GM21390 (cell line): ENCODE data around the gene ASB16.
"Not testable (repeated sequence)": the region's sequence is repeated elsewhere in the genome, so short reads cannot be mapped to it uniquely, and the experiment has no call there.

Experiments
- ATAC-seq: cut with Tn5 transposase; IDR thresholded peaks from one replicate; pipeline ENCODE4 v1.9.1; 2021; ENCODE audit not compliant: unreplicated experiment

The ASB16 gene

DNA sequence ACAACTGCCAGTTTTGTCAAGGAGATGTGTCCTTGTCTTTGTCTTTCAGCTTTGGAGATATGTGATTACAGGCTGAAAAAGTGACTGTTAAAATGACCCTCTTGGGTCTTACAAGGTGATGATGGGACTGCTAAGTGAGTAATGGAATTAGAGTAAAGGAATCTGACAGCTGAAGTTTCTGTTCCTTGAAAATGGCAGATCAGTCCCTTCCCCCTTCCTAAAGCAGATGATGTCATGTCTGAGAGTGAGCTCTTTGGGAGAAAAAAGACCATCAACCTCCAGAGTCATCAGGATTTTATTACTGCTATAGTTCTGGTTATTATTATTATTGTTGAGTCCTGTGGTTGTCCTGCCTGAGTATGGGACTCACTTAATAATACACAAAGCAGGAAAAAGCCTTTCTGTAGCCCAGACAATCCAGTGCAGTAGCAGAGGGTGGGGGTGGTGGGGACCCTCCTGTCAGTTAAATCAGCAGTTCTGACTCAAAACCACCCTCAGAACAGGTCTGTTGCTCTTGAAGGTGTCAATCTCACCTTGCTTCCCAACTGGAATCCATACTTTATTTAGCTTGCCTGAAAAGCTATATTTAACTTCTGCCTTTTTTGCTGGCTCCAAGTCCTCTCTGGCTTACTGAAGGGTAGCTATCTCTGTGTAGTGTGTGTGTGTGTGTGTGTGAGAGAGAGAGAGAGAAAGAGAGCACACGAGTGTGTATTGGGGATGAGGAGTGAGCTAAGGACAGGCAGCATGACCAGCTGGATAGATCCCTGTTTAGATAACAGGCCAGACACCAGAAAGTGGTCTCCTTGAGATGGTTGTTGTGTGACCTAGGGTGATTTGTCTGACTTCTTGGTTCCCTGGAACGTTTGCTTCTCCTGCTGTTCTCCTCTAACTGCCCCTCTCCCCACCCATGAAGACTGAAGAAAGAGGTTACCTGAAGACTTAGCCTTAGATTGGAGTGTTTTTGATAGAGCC, 23.8 kb upstream of the ASB16 start:
- no peak for ATAC-seq

DNA sequence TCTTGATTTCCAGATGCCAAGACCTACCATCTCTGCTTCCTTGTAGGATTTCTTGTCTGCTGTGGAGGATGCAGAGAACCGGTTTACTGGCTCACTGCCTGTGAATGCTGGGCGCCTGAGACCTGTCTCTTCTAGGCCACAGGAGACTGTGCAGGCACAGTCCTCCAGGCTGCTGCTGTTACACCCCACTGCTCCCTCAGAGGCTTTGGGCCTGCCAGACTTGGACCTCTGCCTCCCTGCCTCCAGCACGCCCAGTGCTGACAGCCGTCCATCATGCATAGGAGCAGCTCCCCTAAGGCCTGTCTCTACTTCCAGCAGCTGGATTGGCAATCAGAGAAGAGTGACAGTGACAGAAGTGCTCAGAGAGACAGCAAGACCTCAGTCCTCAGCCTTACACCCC, 22.7 kb upstream of the ASB16 start:
- no peak for ATAC-seq

DNA sequence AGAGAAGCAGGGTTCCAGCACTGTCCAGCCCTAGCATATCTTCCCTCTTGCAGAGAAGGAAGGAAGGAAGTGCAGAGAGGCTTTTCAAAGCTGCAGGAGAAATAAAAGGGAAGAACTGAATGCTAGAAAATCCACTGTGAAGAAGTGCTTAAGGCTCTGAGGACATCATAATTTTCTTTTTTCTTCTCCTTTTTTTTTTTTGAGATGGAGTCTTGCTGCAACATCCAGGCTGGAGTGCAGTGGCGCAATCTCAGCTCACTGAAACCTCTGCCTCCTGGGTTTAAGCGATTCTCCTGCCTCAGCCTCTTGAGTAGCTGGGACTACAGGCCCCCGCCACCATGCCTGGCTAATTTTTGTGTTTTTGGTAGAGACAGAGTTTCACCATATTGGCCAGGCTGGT, 21.4 kb upstream of the ASB16 start:
- ATAC-seq: not testable (repeated sequence)

DNA sequence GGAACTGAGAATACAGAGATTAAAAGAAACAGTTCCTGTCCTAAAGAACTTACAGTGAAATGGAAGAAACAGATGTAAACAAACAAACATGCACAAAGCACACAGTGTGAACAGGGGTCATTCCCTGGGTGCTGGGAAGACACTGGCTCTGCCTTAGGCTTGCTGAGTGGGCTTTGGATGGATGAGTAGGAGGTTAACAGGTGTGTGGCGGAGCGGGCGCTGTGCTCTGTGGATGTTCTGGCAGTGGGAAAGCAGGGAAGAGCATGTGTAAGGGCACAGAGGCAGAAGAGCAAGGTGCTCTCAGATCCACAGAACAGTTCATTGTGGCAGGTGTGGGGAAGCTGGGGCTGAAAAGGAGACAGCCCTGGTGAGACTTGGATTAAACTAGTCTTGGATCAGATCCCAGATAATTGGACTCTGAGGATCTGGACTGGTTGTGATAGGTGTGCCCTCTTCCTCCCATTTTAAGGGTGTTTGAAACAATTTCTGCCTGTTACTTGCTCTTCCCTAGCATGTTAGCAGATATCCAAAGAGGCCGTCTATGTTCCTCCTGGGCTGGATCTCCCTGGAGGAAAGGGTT, 20.7 kb upstream of the ASB16 start:
- no peak for ATAC-seq

DNA sequence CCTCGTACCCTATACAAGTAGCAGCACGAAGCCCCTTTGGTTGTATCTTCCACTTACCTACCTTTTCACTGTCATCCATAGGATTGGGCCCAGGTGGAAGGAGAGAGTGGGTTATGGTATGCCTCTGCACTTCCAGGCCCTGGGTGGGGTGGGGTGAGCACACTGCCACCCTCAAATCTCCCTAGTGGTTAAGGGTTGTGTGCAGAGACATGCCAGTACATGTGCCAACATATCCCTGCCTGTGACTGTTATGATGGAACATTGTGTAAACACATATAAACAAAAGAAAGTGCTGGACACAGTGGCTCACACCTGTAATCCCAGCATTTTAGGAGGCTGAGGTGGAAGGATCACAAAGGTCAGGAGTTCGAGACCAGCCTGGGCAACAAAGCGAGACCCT, 17.6 kb upstream of the ASB16 start:
- ATAC-seq: no peak

DNA sequence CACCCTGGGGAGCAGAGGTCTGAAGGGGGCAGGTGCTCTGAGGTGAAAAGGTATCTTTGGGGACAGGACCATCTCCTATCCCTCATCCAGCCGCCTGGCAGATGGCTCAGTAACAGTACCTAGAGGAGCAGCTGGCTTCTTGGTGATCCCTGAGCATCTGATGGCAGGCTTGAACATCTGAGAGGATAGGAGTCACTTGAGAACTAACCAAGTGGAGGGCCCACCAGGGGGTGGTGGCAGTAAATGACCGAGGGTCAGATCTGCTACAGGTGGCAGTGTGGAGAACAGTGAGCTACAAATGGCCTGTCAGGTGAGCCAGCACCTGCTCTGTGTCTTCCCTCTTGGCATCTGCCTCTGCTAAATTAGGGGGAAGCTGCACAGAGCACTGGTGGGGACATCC, 15.0 kb upstream of the ASB16 start:
- ATAC-seq: no peak

DNA sequence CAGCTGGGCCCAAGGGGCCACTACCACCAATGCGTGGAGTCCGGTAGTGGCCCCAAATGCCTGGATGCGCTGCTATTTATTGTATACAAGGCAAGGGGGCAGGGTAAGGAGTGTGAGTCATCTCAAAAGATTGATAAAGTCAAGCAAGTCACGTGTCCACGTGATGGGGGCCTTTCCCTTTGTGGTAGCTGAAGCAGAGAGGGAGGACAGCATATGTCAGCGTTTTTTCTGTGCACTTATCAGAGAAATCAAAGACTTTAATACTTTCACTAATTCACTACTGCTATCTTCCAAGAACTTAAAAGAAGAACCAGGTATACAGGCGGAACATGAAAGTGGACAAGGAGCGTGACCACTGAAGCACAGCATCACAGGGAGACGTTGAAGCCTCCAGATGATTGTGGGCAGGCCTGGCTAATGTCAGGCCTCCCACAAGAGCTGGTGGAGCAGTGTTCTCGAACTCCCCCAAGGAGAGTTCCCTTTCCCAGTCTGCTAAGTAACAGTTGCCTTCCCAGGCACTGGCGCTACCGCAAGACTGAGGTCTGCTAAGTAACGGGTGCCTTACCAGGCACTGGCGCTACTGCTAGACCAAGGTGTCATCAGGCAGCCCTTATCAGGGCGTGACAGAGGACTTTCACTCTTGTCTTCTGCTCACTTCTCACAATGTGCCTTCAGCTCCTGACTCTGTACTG, 10.8 kb upstream of the ASB16 start:
- no peak for ATAC-seq

DNA sequence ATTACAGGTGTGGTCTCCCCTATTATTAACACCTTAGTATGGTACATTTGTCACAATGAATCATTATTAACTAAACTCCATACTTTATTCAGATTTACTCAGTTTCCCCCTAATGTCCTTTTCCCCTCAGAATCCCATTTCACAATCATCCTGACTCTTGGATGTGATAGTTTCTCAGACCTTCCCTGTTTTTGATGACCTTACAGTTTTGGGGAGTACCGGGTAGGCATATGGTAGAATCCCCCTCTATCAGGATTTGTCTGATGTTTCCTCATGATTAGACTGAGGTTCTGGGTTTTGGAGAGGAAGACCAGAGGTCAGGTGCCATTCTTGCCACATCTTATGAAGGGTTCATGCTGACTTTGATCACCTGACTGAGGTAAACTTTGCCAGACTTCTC, 6.0 kb upstream of the ASB16 start:
- no peak for ATAC-seq

DNA sequence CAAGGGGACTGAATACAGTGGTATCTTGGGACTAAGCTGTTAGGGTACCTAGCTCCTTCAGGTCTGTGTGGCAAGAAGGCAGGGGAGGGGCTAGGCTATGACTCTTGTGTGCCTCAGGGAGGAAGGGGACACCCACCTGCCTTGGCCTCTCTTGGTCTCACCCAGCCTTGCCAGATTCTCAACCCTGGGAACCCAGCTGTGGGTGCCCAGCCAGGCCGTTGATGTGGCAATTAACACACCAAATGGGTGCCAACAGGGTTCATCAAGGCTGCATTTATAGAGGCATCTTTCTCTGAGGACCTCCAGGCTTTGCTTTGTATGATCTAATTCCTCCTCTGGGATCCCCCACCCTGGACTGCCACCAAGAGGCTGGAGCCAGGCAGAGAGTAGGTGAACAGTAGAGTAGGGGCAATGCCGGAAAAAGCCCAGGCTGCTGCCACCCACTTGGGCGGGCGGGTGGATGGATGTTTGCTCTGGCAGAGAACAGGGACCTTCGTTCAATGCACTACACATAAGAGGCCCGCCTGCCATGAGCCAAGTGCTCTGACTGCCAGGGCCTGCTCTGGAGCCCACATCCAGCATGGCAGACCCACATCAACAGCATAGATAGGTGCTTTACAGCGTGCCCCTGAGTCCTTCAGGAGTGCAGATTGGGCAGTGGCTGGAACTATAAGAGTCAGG, 3.2 kb upstream of the ASB16 start:
- ATAC-seq: no peak

DNA sequence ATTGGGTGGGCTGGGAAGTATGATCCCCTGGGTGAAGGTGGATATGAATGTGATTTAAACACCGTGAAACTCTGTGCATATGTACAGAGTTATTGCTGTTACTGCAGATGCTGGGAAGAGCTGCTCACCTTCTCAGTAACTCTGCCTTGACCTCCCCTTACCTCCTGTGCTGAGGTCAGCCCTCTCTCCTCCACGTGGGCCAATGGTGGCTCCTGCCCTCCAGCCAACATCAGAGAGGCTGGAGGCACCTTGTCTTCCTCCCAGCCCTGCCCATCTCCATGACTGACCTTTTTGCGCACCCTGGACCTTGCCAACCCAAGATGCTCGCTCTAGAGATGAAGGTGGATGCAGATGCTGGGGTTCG, 387 bp upstream of the ASB16 start:
- no peak for ATAC-seq

DNA sequence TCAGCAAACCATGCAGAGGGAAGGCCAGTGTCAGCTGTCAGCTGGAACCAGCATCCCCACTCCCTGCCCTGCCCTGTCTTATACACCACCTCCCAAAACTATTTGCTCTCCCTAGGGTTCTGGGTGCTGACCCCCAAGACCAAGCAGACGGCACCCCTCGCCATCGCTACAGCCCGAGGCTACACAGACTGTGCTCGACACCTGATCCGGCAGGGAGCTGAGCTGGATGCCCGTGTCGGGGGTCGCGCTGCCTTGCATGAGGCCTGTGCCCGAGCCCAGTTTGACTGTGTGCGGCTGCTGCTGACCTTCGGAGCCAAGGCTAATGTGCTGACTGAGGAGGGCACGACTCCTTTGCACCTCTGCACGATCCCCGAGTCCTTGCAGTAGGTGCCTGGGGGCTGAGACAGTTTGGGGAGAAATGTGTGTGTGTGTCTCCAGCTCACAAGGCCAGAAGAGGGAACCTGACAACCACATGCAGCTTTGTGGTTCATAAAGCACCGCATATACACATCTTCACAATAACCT, 1.5 kb downstream of the ASB16 start:
- no peak for ATAC-seq

DNA sequence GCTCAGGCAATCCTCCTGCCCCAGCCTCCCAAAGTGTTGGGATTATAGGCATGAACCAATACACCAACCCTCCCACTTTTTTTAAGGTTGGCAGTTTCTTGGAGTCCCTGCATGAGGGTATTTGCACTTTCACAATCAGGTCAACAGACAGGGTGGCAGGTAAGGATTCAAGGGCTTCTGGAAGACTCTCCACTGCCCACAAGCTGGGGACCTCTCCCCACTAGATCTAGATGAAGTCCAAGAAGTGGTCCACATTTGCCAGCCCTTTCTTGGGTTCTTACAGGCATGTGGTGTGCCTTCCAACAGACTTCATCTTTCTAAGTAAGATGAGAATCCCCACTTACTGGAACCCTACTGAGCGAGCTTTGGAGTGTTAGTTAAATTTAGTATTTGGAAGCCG, 3.9 kb downstream of the ASB16 start:
- ATAC-seq: no peak

DNA sequence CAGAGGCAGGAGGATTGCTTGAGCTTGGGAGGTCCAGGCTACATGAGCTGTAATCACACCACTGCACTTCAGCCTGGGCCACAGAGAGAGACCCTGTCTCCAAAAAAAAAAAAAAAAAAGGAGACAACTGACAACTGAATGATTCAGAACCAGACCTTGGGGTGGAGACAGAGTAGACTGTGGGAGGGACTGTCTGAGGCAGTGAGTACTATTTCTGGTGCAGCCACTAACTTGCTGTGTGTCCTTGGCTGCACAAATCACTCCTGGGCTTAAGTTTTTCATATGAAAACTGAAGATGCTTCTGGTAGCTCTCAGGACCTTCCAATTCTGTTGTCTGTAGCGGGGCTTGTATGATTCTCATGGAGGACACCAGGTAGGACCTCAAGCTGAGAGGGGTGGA, 5.8 kb downstream of the ASB16 start:
- ATAC-seq: no peak

DNA sequence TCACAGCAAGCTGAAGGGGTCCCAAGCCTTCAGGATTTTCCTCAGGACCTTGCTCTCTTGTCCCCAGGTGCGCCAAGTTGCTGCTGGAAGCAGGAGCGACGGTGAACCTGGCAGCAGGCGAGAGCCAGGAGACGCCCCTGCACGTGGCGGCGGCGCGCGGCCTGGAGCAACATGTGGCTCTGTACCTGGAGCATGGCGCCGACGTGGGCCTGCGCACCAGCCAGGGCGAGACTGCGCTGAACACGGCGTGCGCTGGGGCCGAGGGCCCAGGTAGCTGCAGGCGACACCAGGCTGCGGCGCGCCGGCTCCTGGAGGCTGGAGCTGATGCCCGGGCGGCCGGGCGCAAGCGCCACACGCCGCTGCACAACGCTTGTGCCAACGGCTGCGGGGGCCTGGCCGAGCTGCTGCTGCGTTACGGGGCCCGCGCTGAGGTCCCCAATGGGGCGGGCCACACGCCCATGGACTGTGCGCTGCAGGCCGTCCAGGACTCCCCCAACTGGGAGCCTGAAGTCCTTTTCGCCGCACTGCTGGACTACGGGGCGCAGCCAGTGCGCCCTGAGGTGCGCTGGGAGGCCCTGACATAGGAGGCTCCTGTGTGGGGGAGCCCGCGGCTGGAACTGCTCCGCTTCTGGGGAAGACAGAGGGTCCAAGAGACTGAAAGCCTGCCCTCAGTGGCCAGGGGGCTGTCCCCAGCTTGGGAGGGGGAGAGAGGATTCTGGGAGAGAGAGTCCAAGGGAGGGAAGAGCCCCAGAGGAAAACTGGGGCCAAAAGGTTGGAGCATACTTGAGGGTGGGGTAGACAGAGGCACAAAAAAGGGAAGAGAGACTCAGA, 6.4 kb downstream of the ASB16 start:
- ATAC-seq: no peak

DNA sequence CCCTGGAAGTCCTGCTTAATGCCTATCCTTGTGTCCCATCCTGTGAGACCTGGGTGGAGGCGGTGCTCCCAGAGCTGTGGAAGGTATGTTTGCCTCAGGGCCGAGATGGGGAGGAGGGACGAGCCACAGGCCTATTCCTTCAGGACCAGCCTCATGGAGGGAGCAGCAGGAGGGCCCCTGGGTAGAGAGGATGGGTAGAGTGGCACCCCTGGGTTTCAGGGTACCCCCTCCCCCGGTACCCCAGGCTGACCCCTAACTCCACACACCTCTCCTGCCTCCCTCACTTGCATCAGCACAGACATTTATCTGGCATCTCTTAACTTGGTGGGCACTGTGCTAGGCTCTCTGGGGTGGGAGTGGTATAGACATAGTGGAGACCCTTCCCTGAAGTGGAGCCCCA, 7.1 kb downstream of the ASB16 start:
- ATAC-seq: no peak

DNA sequence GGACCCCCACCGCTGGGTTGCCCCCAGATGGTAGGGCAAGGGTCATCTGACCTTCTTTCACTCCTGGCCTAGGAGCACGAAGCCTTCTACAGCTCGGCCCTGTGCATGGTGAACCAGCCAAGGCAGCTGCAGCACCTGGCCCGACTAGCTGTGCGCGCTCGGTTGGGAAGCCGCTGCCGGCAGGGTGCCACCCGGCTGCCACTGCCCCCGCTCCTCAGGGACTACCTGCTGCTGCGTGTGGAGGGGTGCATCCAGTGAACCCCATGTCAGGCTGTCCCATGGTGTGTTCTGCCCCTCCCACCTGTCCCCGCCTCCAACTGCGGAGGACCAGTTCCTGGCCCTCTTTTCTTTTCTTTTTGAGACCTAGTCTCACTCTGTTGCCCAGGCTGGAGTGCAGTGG, 7.6 kb downstream of the ASB16 start:
- no peak for ATAC-seq

DNA sequence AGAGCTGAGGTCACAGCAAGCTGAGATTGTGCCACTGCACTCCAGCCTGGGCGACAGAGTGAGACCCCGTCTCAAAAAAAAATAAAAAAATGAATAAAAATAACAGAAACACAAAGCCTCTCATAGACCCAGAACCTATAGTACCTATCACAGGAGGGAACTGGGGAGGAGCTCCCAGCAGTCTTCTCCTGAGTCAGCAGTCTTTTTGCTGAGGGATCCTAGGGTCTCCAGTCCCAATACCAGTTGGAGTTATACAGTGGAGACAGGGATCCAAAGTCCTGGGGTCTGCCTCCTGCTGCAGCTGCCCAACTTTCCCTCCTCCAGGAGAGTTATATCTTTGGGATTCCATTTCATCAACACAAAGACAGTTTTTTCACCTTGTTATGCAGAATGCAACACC, 12.5 kb downstream of the ASB16 start:
- no peak for ATAC-seq

DNA sequence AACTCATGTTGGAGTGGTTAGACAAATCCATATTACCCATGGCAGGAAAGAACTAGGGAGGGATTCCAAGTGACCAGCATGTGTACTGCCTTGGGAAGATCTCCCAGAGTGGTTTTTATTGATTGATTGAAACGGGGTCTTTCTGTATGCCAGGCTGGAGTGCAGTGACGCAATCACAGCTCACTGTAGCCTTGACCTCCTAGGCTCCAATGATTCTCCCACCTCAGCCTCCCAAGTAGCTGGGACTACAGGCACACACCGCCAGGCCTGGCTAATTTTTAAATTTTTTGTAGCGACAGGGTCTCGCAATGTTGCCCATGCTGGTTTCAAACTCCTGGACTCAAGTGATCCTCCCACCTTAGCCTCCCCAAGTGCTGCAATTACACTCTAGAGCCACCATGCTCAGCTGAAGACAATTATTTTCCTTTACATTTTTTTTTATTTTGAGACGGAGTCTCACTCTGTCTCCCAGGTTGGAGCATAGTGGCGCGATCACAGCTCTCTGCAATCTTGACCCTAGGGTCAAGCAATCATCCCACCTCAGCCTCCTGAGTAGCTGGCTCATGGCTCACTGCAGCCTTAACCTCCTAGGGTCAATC, 13.8 kb downstream of the ASB16 start:
- no peak for ATAC-seq

DNA sequence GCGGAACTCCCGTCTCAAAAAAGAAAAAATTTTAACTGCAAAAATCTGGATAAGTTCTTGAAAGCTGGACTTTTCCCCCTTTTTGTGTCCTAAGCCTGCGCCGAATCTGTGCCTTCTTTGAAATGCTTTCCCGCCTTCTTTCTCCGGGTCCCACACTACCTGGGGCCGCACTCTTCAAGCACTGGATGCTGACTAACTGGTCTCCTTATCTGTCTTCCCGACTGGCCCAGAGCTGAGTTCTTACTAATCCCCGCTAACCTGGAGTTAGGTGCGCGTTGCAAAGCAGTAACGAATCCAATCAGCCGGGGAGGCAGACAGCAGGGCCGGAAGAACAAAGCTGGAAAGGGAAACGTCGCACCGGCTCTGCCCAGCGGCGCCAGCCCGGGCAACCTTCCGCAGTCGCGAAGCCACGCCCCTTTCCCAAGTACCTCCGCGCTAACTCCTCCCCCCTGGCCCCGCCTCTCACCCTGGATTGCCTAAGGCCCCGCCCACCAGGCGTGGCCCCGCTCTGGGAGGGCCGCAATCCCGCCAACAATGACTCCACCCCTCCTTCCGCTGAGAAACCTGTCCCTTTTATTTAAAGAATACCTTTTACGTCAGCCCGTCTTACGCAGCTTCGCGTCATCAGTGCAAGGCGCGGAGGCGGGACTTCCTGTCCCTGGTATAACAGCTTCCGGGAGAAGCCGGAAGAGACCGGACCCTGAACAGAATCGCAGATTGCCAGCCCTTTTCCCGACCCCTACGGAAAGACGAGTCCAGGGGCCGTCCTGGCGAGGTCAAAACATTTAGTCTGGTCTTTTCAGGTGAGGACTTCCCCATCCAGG, 16.0 kb downstream of the ASB16 start, which contains the start of gene TMUB2:
TSS of gene TMUB2 (plus strand) at position 666 of the 824 bp plus-strand sequence. CDS start 737 bp downstream, outside the sequence.
- peak; percentile 83 for ATAC-seq
